ENCODE results near the gene DDIT3.
"Not testable (repeated sequence)": the region's sequence is repeated elsewhere in the genome, so short reads cannot be mapped to it uniquely, and the experiment has no call there.

Gene DDIT3

DNA sequence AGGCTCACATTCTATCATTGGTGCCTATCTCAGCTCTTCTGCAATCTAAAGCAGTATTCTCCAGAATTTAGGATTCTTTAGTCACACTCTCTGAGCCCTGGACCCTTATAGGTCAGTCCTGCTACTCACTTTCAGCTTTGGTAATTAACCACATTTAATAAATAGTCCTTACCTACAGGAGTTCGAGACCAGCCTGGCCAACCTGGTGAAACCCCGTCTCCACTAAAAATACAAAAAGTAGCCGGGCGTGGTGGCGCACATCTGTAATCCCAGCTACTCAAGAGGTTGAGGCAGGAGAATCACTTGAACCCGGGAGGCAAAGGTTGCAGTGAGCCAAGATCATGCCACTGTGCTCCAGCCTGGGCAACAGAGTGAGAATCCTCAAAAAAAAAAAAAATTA lies 6.6 kb downstream of the DDIT3 start:
- DNase-seq = not testable (repeated sequence)

DNA sequence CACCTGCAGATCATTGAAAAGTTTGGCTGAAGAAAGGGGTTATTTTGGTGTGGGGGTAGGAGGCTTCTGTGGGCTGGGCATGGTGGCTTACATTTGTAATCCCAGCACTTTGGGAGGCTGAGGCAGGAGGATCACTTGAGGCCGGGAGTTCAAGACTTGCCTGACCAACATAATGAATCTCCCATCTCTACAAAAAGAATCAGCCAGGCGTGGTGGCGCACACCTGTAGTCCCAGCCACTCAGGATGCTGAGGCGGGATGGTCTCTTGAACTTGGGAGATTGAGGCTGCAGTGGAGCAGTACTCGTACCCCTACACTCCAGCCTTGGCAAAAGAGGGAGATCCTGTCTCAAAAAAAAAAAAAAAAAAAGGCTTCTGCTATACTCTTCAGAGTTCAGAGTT lies 7.0 kb downstream of the DDIT3 start:
- DNase-seq = no peak

DNA sequence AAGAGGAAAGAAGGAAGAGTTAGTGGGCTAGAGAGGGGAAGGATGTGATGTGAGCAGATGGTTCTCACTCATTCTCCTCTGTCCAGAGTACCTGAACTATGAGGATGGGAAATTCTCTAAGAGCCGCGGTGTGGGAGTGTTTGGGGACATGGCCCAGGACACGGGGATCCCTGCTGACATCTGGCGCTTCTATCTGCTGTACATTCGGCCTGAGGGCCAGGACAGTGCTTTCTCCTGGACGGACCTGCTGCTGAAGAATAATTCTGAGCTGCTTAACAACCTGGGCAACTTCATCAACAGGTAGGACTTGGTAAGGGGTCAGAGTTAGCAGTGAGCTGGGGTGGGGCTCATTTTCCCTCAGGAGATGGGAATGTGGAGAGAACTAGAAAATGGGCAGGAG lies 7.6 kb downstream of the DDIT3 start:
- DNase-seq = no peak

DNA sequence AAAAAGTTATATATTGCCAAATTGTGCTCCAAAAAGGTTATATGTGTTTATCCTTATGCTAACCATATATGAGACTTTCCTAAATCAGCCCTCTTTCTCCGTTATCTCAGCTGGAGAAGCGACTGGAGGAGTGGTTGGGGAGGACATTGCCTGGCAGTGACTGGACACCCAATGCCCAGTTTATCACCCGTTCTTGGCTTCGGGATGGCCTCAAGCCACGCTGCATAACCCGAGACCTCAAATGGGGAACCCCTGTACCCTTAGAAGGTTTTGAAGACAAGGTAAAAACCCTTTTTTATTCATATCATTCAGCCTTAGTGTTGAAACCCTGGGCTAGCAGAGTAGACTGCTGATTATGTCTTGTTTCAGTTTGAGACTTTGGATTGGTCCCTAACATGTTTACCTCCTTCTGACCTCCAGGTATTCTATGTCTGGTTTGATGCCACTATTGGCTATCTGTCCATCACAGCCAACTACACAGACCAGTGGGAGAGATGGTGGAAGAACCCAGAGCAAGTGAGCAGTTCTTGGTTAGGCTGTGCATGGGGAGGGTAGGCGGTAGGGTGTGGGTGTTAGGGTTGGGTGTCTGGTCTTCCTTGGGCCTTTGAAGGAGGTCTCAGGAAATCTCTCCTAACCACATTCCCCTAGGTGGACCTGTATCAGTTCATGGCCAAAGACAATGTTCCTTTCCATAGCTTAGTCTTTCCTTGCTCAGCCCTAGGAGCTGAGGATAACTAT lies 8.6 kb downstream of the DDIT3 start:
- no peak for DNase-seq

DNA sequence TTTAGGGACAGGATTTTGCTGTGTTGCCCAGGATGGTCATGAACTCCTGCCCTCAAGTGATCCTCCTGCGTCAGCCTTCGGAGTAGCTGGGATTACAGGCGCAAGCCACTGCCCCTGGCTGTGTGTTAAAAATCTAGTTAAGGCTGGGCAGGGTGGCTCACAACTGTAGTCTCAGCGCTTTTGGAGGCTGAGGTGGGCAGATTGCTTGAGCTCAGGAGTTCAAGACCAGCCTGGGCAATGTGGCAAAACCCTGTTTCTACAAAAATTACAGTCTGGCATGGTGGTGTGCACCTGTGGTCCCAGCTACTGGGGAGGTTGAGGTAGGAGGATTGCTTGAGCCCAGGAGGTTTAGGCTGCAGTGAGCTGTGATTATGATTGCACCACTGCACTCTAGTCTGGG lies 9.2 kb downstream of the DDIT3 start:
- no peak for DNase-seq

DNA sequence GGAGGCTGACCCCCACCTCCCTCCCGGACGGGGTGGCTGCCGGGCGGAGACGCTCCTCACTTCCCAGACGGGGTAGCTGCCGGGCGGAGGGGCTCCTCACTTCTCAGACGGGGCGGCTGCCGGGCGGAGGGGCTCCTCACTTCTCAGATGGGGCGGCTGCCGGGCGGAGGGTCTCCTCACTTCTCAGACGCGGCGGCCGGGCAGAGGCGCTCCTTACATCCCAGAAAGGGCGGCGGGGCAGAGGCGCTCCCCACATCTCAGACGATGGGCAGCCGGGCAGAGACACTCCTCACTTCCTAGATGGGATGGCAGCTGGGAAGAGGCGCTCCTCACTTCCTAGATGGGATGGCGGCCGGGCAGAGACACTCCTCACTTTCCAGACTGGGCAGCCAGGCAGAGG lies 12.5 kb downstream of the DDIT3 start:
- not testable (repeated sequence) for DNase-seq

DNA sequence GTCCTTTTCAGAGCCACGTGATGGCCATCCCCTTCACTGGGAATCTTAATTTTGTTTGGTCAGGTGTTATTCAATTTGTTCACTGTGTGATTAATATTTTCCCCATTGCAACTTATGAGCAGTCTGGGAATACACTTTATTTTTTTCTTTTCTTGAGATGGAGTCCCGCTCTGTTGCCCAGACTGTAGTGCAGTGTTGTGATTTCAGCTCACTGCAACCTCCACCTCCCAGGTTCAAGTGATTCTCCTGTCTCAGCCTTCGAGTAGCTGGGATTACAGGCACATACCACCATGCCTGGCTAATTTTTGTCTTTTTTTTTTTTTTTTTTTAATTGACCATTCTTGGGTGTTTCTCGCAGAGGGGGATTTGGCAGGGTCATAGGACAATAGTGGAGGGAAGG lies 13.8 kb downstream of the DDIT3 start:
- DNase-seq = not testable (repeated sequence)

DNA sequence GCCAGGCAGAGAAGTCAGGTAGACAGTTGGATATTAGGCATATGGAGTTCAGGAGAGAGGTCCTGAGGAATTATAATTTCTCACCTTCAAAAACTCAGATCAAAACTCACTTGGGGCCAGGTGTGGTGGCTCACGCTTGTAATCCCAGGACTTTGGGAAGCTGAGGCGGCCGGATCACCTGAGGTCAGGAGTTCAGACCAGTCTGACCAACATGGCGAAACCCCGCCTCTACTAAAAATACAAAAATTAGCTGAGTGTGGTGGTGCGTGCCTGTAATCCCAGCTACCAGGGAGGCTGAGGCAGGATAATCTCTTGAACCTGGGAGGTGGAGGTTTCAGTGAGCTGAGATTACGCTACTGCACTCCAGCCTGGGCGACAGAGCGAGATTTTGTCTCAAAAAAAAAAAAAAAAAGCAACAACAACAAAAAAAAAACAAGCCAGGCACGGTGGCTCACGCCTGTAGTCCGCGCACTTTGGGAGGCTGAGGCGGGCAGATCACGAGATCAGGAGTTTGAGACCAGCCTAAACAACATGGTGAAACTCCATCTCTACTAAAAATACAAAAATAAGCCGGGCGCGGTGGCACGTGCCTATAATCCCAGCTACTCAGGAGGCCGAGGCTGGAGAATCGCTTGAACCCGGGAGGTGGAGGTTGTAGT lies 17.9 kb downstream of the DDIT3 start:
- DNase-seq = not testable (repeated sequence)

DNA sequence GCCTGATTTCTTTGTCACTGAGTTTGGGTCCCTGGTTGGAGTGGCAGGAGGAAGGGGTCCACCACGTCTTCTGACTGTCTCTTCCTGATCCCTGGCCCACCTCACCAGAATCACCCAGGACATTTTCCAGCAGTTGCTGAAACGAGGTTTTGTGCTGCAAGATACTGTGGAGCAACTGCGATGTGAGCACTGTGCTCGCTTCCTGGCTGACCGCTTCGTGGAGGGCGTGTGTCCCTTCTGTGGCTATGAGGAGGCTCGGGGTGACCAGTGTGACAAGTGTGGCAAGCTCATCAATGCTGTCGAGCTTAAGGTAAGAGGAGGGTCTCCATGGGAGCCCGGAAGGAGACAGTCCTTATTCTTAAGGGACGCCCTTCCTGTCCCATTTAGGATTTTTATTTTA lies 20.1 kb downstream of the DDIT3 start:
- no peak for DNase-seq

DNA sequence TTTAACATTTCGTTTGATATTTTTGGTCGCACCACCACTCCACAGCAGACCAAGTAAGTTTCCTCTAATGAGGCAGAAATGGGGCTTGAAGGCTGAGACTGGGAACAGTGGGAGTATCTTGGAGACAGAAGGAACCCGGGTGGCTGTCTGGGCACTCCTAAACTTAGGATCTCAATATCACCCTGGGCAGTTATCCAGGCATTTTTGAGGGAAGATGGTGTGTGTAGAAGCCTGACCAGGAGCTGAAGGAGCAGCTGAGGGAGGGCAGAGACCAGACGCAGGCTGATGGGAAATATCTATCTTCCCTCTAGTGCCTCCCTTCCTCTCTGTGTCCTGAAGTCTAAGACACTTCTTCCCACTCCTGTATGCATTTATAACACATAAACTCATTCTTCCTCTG lies 21.7 kb downstream of the DDIT3 start:
- no peak for DNase-seq

DNA sequence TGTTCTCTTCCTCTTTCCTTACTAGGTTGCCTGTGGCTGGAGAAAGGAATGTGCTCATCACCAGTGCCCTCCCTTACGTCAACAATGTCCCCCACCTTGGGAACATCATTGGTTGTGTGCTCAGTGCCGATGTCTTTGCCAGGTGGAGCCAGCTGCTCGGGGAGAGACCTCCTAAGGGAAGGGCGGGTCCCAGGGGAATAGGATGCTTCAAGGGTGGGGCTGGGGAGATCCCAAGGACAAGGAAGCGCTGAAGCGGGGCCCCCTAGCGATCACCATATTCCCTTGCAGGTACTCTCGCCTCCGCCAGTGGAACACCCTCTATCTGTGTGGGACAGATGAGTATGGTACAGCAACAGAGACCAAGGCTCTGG lies 22.2 kb downstream of the DDIT3 start:
- no peak for DNase-seq

DNA sequence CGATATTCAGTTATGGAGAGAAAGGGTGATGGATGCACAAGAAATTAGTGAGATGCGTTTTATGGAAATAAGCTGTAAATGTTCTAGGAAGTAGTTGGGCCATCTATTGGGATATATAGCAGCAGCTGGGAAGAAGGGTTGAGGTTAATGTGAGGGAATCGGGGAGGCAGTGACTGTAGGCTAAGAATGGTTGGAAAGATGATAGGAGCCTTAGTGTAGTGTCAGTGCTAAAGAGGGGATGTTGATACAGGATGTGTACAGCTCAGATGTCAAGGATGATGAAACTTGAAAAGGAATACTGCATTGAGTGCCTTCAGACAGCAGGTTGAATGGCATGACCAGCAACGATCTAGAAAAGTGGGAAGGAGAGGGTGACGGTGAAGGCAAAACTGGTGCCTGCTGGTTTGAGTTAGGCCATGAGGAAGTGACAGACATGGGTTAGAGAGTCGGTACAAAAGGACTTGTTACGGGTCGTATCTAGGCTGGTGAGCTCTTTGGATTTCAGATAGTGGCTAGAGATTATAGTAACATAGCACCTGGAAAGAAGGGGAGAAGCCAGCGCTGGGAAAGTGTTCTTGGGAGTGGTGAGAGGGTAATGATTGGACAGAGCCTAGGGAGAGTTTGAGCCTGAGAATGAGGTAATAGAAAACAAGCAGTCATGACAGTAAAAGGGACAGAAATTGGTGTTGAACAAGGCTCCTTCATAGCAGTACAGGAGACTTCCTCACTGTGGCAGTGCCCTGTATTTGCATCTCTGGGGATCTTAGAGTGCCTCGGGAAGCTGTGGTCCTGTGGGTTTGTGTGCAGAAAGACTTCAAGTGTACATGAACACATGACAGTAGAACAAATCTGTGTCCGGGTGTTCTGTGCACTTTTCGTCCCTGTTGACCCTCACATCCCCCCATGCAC lies 22.8 kb downstream of the DDIT3 start:
- DNase-seq = no peak

DNA sequence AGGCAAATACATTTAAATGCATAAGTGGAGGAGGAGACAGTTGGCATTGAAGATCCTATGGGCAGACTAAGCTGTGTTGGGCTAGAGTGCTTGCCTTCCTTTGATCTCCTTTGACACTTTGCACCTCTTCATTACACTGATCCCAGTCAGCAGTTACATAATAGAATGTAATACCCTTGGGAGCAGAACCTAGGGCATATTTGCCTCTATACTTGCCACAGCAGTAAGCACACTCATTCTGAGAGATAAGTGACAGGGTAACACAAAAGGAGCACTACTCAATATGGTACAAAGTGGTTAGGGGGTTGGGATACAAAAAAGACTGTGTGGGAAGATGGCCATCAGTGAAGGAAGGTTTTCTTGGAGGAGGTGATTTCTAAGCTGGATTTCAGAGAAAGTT lies 23.5 kb downstream of the DDIT3 start:
- DNase-seq = no peak

DNA sequence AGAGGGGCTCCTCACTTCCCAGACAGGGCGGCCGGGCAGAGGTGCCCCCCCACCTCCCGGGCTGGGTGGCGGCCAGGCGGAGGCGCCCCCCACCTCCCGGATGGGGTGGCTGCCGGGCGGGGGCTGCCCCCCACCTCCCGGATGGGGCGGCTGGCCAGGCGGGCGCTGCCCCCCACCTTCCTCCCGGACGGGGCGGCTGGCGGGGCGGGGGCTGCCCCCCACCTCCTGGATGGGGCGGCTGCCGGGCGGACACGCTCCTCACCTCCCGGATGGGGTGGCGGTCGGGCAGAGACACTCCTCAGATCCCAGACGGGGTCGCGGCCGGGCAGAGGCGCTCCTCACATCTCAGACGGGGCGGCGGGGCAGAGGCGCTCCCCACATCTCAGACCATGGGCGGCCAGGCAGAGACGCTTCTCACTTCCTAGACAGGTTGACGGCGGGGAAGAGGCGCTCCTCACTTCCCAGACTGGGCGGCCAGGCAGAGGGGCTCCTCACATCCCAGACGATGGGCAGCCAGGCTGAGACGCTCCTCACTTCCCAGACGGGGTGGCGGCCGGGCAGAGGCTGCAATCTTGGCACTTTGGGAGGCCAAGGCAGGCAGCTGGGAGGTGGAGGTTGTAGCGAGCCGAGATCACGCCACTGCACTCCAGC lies 25.1 kb downstream of the DDIT3 start:
- DNase-seq = not testable (repeated sequence)

DNA sequence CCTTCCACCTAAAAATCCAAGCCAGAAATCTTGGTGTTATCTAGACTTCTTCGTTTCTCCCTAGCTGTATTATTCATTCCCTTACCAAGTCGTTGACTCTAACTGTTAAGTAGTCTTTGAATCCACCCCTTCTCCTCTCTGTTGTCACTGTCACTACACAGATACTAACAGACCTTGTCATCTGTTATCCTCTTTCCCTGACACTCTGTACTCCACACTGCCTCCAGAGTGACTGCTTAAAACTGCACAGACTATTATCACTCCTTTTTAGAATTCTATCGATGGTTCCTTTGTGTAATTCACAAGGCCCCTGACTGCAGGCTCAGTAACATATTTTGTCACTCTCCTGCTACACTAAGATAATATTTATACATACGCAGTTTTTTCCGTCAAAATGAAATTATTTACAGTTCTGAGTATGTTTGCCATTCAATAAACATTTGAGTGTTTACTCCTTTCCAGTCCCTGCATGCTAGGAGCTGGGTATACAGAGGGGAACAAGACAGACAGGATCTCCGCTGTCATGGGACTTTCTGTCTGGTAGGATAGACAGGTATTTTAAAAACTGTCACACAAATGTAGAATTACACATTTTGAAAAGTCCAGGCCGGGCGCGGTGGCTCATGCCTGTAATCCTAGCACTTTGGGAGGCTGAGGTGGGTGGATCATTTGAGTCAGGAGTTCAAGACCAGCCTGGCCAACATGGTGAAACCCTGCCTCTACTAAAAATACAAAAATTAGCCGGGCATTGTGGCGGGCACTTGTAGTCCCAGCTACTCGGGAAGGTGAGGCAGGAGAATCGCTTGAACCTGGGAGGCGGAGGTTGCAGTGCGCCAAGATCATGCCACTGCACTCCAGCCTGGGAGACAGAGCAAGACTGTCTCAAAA lies 28.7 kb downstream of the DDIT3 start:
- DNase-seq = no peak

DNA sequence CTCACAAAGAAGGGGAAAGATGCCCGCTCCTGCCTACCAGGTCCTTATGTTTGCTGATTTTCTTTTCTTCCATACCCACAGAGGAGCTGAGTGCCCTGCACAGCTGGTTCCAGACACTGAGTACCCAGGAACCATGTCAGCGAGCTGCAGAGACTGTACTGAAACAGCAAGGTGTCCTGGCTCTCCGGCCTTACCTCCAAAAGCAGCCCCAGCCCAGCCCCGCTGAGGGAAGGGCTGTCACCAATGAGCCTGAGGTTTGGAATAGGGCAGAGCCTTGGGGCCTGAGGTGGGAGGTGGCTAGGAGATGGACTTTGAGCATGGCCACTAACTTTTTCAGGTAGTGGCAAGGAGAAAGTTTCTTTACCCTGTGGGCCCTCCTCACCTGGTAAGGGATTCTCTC lies 30.2 kb downstream of the DDIT3 start:
- DNase-seq = no peak

DNA sequence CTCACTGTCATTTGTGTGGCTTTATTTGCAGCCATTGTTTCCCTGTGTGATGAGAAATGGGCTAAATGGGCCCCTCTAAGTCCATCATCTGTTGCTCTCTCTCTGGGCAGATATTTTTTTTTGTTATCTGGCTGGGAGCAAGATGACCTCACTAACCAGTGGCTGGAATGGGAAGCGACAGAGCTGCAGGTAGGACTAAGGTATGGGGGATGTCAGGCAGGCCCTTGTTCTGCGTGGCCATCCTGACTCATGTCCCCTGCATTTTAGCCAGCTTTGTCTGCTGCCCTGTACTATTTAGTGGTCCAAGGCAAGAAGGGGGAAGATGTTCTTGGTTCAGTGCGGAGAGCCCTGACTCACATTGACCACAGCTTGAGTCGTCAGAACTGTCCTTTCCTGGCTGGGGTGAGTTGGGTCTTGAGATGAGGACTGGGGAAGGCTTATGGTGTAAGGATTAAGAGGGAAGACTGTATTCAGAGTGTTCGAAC lies 31.1 kb downstream of the DDIT3 start:
- DNase-seq = no peak

DNA sequence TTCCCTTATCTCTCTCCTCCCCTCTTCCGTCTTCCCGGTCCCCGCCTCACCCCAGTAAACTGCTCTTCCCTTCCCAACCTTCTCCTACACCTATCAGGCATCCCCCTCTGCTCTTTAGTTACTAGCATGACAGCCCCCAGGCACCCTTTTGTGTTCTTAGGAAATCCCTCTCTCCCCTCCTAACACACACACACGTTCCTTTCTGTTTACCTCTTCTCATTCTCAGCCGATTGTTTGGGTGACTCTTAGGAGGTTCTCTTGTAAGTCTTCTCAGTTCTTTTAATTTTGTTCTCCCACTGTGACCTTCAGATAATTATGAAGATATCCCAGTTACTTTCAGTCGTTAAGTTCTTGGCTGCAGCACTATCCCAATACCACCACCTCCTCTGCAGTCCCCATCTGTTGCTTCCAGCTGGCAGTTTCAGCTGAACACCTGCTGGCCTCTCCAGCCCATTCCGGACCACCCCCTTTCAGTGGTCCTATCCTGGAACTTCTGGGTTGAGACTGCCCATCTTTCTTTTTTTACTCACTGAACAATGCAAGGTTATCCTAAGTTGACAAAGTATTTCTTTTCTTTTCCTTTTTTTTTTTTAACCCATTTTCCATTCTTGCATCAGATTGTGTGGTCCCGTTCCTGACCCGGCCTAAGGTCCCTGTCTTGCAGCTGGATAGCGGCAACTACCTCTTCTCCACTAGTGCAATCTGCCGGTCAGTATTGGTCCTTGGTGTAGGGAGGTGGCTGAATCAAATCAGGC lies 31.7 kb downstream of the DDIT3 start:
- DNase-seq = no peak

DNA sequence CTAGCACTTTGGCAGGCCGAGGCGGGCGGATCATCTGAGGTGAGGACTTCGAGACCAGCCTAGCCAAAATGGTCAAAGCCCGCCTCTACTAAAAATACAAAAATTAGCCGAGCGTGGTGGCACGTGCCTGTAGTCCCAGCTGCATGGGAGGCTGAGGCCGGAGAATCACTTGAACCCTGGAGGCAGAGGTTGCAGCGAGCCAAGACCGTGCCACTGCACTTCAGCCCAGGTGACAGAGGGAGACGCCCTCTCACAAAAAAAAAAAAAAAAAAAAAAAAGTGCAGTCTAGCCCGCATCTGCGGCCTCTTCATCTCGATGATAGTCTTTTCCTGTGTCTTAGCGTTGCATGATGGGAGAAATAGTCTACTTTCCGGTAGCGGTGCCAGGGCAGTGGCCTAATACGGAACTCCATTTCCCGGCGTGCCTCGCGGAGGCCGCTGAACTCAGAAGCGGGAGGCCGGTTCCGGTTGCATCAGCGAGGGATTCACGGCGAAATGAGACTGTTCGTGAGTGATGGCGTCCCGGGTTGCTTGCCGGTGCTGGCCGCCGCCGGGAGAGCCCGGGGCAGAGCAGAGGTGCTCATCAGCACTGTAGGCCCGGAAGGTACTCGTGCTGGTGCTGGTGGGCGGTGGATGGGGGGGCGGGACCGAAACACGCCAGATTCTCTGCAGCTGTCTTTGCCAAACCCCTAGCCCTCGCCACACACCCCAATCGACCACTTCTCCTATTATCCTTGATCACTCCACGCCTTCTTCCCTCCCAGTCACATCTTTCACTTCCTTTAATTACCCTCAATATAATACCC lies 32.5 kb downstream of the DDIT3 start, which contains the start of gene MARS1:
MARS1 (plus strand) TSS at position 472 of the 805 bp plus-strand sequence; CDS start at position 495, 23 bp downstream.
- DNase-seq = peak; percentile 46 to 98 (median 91)
